ENCODE measurements around the gene C1QTNF2. TPM values are rescaled to one million over a fixed set of nuclear protein-coding genes. Genes with fewer than 3 reads are reported as not detected.

The C1QTNF2 gene
- total RNA-seq, 1 donor from 2014 or later: 3.1 TPM

DNA sequence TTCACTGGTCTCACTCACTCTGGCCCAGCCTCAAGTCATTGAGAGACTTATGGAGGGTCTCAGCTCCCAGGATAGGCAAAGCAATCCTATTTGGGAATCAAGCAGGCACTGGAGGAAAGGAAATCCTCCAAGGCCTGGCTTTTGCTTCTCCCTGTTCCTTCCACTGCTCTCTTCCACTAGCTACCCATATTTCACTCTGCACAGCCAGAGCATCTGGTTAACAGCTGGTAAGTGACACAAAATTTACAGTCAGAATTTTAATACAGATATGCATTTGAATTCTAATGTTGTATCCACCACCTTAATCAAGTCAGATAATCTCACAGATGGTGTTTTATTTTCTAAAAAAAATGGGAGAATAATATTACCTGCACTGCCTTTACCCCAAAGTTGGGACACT, 868 bp upstream of the C1QTNF2 start:
- no peak for DNase-seq

DNA sequence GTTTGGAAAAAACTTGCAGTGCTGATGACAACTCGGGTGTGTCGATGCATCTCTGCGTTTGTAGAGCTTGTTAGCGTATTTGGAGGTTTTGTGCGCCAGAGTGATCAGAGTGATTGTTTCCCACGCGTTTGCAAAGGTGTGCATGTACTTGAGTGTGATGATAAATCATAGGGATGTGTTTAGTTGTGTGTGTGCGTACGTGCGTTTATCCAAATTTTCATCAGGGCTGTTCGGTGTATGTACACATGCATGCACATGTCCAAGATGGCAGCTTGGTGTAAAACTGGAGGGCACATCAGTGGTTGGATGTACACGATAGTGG, 248 bp upstream of the C1QTNF2 start:
- no peak for DNase-seq

DNA sequence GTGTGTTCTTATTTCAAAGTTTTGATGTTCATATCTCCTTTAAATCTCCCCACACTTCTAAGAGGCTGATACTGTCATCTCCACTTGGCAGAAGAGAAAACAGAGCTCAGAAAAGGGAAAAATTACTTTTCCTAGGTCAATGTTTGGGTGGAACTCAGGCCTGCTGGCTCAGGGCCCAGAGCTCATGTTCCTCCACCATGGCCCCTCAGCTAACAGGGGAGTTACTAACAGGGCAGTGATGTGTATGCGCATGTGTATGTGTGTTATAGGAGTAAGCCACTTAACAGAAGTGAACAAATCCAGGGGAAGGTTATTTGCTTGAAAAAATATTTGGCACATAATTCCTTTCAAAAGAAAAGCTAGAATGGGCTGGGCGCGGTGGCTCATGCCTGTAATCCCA, 2.5 kb downstream of the C1QTNF2 start:
- DNase-seq: no peak

DNA sequence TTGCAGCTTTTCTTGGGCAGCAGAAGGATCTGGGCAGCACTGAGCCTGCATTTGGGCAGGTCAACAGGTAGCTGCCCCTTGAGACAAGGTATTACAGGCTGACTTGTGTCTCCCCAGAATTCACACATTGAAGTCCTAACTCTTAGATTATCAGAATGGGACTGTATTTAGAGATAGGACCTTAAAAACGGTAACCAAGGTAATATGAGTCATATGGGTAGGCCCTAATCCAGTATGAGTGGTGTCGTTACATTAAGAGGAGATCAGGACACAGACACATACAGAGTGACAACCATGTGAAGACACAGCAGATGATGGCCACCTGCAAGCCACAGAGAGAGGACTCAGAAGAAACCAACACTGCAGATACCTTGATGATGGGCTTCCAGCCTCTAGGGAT, 3.2 kb downstream of the C1QTNF2 start:
- DNase-seq: no peak

DNA sequence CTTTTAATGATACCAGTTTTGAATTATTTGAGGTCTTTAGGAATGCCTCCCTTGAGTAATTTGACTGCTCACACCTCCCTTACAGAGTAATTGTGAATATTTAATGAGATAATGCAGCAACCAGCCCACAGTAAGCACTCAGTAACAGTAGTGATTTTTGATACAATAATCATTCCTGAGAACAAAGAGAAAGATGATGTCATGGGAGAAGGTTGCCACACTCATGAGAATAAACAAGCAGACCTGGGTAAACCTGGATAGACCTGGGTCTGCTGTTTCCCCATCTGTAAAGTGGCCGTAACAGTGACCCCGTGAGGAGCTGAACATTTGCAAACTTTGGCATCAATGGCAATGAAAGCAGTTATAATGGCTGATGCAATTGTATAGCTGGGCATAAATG, 4.2 kb downstream of the C1QTNF2 start:
- DNase-seq: no peak

DNA sequence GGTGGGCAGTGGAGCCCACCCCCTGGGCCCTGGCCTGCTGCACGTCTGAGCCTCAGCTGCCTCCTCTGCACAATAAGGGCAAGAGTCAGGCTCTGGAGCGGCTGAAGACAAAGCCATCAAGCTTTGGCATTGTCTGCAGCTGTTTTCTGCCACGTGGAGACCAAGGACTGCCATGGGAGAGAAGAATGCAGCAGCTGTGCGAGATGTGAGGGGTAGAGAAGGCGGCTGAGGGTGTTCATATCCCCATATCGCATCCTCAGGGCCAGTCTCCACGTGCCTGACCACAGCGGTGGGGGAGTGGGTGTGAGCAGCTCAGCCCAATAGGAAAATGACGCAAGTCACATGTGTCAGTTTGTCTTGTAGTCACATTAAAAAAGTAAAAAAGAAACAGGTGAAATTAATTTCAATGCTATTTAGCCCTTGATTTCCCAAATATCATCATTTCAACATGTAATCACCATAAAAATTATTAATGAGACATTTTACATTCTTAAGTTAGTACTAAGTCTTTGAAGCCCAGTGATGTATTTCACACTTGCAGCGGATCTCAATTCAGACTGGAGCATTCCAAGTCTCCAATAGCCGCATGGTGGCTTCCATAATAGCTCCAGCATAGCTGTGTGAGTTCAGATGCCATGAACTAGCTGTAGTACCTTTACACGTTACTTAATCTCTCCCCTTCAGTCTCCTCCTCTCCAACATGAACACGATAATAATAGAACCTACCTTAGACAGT, 6.6 kb downstream of the C1QTNF2 start:
- no peak for DNase-seq

DNA sequence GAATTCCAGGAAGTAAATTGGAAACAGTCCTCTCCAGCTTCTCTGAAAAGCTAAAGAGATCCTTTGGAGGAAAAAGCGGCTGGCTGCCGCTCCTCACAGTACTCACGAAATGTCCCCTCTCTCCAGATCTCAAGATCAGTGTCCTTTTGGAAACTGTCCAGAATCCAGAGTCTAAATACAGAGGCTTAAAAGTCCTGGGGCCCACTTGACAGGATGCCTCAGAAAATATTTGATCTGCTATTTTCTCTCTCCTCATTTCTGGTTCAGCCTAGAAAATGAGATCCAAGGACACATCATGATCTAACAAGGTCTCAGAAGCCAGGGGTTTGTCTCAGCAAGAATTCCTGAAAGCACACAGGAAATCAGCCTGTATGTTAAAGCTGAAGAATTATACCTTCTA, 7.2 kb downstream of the C1QTNF2 start:
- DNase-seq: no peak

DNA sequence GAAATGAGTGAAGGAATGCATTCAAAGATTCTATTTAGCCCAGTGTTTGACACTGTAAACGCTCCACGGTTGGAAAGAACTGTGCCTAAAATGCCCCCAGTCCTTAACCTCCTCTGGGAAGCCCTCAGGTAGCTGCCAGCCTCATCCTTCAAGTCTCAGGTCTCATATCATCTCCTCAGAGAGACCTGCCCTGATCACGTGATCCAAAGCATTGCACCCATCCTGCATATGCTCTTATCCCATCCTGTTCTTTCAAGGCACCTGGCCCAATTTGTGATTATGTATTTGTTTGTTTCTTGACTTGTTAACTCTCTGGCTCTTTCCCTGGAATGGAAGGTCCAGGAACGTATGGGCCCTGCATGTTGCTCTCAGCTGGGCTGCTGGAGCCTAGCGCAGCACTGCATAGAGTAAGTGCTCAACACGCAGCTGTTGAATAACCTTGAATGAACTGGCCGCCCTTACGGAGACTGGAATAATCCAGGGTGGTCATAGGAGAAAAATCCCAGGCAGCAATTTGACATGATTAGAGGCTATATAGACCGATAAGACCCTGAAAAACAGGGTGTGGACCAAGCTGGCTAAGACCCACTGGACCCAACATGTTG, 8.7 kb downstream of the C1QTNF2 start:
- DNase-seq: no peak

DNA sequence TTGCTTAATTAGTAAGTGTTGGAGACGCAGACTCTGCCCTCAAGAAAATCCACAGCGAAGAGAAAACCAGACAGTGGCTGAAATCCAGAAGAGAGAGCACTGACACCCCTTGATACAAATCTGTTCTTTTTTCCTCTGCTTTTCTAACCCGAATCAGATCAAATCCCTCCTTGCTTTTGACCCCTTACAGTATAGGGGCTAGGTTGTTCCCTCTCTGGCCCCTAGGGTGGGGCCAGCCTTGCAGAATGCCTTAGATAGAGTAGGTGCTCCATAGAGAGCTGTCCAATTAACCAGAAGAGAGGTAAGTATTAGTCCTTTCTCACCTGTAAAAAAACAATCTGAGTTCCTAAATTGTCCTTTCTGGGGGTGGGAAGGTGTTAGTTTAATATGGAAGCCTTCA, 10.1 kb downstream of the C1QTNF2 start:
- no peak for DNase-seq

DNA sequence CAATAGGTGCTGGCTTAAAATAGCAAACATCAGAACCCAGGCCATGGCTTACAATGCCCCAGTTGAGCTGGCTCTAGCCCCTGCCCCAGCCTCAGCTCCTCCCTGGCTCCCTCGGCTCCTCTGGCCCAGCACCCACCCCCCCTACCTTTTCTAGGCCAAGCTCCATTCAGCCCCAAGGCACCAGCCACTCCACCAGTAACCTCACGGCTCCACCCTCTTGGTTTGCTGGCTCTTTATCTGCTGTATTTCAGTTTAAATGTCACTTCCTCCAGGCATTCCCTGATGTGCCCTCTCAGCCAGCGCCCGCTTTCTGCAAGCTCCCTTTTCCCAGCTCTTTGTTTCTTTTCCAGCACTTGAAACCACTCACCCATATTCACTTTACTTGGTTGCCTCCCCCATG, 10.6 kb downstream of the C1QTNF2 start:
- no peak for DNase-seq

DNA sequence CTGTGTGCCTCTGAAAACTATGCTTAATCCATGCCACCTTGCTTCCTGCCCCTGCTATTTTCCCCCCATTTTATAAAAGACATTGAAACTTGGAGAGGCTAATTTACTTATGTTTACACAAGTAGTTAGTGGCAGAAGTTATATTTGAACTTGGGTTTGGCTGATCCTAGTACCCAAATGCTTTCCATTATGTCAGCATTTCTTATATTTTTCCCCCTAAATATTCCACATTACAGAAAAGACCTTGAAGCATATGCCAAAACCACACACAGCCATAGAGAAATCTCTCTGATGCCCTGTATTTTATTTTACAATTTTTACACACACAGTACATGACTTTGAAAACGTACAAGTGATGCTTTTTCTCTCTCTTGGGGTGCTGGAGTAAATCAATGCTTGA, 11.2 kb downstream of the C1QTNF2 start:
- no peak for DNase-seq

DNA sequence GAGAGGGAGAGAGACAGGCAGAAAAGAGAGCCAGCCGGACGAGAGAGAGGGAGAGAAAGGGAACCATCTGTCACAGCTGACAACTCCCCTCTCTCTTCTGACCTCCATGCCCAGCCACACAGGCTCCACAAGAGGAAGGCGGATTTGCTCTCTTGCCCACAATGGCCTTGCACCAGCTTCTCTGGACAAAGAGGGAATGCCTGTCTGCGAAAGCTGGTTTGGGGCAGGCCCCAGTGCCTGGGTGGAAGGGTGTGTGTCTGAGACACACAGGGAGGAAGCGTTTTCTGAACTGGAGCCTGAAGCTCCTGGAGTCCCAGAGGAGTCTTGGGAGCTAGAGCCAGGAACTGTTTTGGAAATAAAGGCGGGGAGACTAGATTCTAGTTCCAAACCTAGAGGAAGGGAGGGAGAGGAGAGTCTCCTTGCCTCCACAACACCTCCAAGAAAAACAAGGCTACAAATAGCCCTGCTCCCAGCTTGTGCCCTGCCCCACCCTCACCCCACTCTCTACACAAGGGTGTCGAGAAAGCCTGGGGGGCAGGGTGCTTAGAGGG, 12.5 kb downstream of the C1QTNF2 start:
- no peak for DNase-seq

DNA sequence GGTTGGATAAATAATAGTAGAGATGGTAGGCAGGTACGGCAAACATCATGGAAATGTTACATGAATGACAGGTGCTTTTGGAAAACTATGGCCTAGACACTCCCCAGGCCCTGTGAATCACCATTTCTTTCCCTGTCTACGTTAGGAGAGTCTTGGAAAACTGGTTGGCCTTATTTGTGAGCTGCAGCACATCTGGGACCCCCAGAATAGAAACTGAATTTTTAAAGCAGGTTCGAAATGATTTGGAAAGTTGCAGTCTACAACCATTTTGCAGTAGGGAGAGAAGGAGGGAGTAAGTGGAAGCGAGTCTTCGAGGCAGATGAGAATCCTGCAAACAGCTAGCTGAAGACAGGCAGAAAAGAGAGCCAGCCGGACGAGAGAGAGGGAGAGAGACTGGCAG, 13.0 kb downstream of the C1QTNF2 start:
- DNase-seq: no peak

DNA sequence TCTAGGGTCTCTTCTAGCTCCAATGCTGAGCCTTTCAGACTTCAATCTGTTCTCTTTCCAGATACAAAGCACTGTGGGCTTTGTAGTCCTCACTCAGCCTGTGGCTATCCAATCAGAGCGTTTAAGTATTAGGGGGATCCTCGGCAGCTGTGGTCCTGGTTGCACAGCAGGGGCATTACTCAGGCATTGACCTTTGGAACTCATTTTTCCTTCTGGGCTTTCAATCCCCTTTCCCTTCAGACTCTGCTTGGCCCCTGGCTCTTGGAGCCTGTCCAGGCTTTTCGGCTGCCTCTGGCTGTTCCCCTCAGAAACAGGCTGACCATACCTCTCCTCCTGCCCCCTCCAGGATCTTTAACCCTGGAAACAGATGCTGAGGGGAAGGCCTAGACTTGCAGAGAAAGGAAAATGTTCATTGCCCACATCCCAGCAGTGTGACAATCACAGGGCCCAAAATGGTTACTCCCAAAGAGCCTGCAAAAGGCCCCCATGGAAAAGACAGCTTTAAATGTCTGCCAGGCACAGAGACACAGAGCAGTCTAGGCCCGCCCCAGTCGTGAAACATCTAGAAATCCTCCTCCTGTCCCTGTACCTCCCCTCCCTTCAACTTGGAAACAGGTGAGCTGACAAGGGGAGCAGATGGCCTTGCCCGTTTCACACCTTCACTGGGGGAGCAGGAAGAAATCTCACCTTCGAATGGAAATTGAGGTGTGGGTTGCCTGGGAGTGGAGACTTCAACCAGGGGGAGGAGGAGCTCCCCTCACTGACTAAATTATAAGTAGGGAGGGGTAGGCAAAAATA, 13.7 kb downstream of the C1QTNF2 start:
- DNase-seq: no peak

DNA sequence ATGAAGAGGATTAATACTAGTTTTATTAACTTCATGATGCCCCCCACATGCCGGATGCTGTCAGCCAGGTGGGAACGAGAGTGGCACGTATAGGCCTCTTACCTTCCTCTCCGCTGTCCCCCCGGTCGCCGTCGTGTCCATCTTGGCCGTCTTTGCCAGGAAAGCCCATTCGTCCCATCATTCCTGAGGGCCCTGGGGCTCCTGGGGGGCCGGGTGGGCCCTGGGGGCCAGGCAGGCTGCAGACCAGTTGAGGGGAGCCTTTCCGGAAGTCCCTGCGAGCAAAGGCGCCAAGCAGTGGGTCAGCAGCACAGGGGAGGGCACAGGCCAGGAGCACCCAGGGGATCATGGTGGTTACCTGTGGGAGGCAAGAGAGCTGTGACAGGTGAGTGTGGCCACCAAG, 15.8 kb downstream of the C1QTNF2 start:
- DNase-seq: no peak

DNA sequence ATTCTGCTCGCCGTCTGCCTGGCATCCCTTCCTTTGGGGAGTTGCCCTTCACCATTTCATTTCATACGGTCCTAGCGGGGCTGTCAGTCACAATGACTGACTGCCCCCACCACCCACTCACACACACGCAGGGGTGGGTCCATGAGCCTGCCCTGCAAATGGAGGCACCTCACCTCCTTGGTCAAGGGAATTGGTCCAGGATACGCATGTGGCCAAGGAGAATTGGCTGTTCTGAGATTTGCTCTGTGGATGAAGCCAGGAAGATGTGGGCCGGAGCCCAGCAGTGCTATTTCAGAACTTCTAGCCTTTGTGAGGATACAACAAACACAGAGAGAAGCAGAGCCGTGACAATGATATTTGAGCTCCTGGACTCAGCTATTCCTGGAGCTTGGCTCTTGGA, 17.0 kb downstream of the C1QTNF2 start:
- peak; percentile 24 for DNase-seq

DNA sequence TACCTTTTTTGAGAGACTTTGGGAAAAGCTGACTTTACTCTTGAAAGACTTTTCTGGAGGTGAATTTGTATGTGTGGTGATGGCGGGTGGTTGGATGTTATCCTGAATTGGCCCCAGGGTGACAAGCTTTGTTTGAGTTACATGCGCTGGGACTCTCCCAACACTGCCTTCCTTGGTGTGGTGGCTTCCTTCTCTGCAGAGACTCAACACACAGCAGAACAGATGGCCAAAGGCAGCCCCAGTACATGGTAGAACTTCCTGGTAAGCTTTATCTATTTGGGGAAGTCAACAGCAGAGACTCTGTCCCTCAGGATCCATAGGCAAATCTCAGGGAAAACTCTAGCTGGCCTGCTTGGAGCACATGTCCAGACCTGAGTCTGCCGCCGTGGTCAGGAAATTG, 18.1 kb downstream of the C1QTNF2 start:
- no peak for DNase-seq

DNA sequence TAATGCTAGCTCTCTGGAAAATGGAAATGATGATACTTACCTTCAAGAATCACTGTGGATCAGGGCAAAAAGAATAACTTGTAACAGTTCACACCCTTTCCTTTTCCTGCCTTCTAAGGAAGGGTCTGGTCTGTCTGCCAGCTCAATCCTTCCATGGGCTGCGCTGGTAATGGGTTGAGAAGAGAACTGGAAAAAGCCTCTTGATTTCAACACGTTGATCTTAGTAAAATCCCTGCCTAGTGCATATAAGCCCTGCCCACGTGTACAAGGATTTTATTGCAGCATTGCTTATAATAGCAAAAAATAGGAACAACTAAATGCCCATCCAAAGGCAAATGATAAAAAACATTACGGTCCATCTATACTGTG, 20.5 kb downstream of the C1QTNF2 start:
- no peak for DNase-seq

DNA sequence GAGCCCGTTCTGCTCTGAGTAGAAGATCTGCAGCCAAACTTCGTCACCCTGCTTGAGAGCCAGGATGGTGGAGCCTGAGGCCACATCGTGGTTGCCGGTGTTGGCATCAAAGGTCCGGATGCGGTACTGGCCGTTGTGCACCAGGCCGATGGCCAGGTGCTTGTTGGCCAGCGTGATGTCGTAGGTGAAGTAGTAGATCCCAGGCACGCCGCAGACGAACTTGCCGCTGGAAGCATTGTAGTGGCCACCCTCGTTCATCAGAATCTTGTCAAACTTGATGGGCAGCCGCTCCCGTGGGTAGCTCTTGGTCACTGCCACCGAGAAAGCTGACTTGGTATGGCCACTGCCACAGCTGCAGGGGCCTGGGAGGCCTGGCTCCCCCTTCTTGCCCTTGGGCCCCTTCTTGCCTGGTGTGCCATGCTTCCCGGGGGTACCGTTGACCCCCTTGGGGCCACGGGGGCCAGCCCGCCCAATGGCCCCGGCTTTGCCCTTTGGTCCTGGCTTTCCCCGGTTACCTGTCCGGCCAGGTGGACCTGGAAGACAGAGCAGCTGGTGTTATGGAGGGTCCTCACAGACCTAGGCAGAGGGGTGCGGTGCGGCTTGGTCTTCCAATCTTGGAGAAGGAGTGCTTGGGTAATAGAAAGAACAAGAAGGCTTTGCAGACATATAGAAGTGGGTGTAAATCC, 21.0 kb downstream of the C1QTNF2 start:
- no peak for DNase-seq

DNA sequence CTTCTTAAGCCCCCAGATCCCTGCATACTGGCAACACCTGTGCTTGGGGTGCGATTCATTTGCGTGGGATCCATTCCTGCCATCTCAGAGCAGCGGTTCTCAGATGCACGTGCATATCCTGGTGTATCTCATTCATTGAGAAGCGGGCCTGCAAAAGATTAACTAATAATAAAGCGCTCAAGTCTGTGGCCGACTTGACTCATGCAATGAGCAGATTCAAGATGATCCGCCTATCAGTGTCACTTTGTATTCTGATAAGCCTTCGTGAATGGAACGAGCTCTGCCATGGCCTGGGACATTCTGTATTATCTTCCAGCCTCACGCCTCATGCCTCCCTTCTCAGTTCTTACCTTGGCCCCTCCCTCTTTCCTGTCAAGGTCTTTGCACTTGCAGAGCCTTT, 22.3 kb downstream of the C1QTNF2 start:
- DNase-seq: no peak

DNA sequence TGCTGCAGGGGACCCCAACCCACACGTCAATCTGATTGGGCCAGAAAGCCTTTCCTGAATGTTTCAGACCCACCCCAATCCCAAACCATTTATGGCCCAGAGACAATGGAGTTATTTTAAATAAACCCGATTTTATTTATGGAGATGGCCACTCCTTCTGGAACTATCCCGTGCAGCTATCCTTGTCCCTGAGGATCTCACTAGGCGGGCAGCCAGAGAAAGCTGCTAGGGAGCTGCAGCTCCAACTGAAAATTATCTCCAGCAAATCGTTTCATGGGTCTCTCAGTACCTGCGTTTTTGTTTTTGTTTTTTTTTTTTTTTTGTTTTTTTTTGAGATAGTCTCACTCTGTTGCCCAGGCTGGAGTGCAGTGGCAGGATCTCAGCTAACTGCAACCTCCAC, 23.0 kb downstream of the C1QTNF2 start:
- no peak for DNase-seq

DNA sequence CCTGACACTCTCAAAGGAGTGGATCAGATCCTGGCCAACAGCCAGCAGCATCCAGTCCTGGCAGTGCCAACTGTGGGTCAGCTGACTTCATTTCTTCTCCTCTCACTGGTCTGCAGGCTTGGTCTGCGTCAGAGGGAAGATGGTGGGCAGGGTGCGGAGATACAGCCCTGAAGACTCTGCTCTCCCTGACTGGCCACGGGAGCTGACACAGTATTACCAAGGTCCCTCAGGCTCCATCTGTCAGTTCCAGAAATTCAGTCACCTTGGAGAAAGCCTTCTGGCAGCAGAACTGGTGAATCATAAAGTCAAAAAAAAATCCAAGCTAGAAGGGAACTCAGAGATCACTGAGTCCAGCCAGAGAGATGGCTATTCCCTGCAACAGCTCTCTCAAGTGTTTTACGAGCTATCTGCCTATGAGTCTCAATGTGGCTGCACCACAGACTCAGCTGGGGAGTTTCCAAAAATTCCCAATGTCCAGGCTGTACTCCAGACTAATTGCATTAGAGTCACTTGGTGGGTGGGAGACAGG, 27.9 kb downstream of the C1QTNF2 start:
- DNase-seq: no peak
